GM19099 (cell line): ENCODE data around the gene SPDYE9.
"Not testable (repeated sequence)": the region's sequence is repeated elsewhere in the genome, so short reads cannot be mapped to it uniquely, and the experiment has no call there.

ENCODE experiments used
- POLR2A ChIP-seq: IDR thresholded peaks from 3 replicates; pipeline ENCODE4 v1.6.1; 2011; ENCODE audit warnings: low read depth; ENCODE audit not compliant: insufficient read length; ENCODE audit errors: extremely low read depth

Gene SPDYE9, protein sequence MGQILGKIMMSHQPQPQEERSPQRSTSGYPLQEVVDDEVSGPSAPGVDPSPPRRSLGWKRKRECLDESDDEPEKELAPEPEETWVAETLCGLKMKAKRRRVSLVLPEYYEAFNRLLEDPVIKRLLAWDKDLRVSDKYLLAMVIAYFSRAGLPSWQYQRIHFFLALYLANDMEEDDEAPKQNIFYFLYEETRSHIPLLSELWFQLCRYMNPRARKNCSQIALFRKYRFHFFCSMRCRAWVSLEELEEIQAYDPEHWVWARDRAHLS

DNA sequence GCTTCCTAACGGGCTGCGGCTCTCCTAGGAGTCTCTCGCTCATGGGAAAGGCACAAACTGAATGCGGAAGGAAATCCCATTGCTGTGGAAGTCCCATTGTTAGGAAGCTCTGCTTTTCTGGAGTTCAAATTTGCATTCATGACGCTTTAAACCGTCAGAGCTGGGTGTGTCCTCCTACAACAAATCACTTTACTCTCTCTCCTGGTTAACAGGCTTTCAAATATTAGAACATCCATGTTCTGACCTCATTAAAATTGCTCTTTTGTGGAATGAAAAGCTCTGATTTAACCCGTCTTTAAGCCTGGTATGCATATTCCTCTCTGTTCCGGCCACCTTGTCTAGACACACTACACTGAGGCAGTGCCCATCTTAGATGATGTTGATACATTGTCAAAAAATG, at the start of gene SPDYE9:
TSS of gene SPDYE9 (minus strand) at position 101 of the 400 bp plus-strand sequence. CDS start 1,800 bp downstream, outside the sequence.
- not testable (repeated sequence) for TF ChIP-seq POLR2A

DNA sequence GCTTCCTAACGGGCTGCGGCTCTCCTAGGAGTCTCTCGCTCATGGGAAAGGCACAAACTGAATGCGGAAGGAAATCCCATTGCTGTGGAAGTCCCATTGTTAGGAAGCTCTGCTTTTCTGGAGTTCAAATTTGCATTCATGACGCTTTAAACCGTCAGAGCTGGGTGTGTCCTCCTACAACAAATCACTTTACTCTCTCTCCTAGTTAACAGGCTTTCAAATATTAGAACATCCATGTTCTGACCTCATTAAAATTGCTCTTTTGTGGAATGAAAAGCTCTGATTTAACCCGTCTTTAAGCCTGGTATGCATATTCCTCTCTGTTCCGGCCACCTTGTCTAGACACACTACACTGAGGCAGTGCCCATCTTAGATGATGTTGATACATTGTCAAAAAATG, 28.0 kb downstream of the SPDYE9 start, which contains the start of gene SPDYE11:
TSS of gene SPDYE11 (minus strand) at position 101 of the 400 bp plus-strand sequence. CDS start 1,800 bp downstream, outside the sequence.
- not testable (repeated sequence) for TF ChIP-seq POLR2A

DNA sequence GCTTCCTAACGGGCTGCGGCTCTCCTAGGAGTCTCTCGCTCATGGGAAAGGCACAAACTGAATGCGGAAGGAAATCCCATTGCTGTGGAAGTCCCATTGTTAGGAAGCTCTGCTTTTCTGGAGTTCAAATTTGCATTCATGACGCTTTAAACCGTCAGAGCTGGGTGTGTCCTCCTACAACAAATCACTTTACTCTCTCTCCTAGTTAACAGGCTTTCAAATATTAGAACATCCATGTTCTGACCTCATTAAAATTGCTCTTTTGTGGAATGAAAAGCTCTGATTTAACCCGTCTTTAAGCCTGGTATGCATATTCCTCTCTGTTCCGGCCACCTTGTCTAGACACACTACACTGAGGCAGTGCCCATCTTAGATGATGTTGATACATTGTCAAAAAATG, 56.2 kb downstream of the SPDYE9 start, which contains the start of gene SPDYE8:
TSS of gene SPDYE8 (minus strand) at position 101 of the 400 bp plus-strand sequence. CDS start 1,800 bp downstream, outside the sequence.
- TF ChIP-seq POLR2A: not testable (repeated sequence)
